Choroid plexus epithelial cell (primary cell): ENCODE results near the gene ZBTB7C.

Source experiments
- DNase-seq: peaks from one replicate; pipeline ENCODE4 v3.0.0-alpha.2; 2010; ENCODE audit warnings: low read depth
- H3K4me3 ChIP-seq: 2 replicates; pipeline ENCODE4 v1.5.1; 2011; ENCODE audit warnings: low read depth, mild to moderate bottlenecking, control low read depth, low read length, moderate library complexity
- CTCF ChIP-seq: conservative IDR thresholded peaks from 2 replicates; pipeline ENCODE4 v1.5.1; 2011; ENCODE audit warnings: low read depth, mild to moderate bottlenecking, control low read depth, inconsistent platforms, low read length, moderate library complexity

The ZBTB7C gene

GRCh38 chr18:48208432-48209140, 200.6 kb downstream of the ZBTB7C start:
- DNase-seq: no peak
- TF ChIP-seq CTCF: no peak
- no peak overlapping the region for H3K4me3 ChIP-seq

- H3K4me3 ChIP-seq: no peak overlapping the region
- no peak for DNase-seq
- no peak for TF ChIP-seq CTCF
Observed at GRCh38 chr18:48207733-48208132, 201.4 kb downstream of the ZBTB7C start.

GRCh38 chr18:48206887-48207286, 202.3 kb downstream of the ZBTB7C start:
- DNase-seq: no peak
- no peak for TF ChIP-seq CTCF

GRCh38 chr18:48203961-48204666, 205.1 kb downstream of the ZBTB7C start:
- DNase-seq: no peak
- no peak overlapping the region for H3K4me3 ChIP-seq
- no peak for TF ChIP-seq CTCF

More at GRCh38 chr18:48206887-48207286, 202.3 kb downstream of the ZBTB7C start:
- no peak overlapping the region for H3K4me3 ChIP-seq

GRCh38 chr18:48203288-48203945, 205.8 kb downstream of the ZBTB7C start:
- H3K4me3 ChIP-seq: no peak overlapping the region
- TF ChIP-seq CTCF: no peak
- DNase-seq: no peak

- no peak for DNase-seq
- no peak overlapping the region for H3K4me3 ChIP-seq
- TF ChIP-seq CTCF: no peak
Observed at GRCh38 chr18:48202350-48203260, 206.6 kb downstream of the ZBTB7C start.
